ENCODE data around the gene RPL35. TPM values are rescaled to one million over a fixed set of nuclear protein-coding genes. Genes with fewer than 3 reads are reported as not detected.

The RPL35 gene
- total RNA-seq, 2 experiments from 2014 or later = 2,220 to 2,231 TPM

- Mint-ChIP-seq H3K27me3 (no peaks in the 10 kb centered on the region), H3K27ac (peak overlapping the region; percentile 29), H3K4me1 (peaks cover 33% of the 10 kb centered on the region), H3K4me3 (peak overlapping the region; percentile 22), H3K9me3 (no peaks in the 10 kb centered on the region), H3K36me3 (peaks cover 46% of the 10 kb centered on the region)
- DNase-seq = no peak
Observed at GRCh38 chr9:124863371-124863871, 1.7 kb upstream of the RPL35 start.

GRCh38 chr9:124860582-124861341 is 995 bp downstream of the RPL35 start:
- H3K9me3 Mint-ChIP-seq = no peaks in the 10 kb centered on the region
- peaks cover 51% of the 10 kb centered on the region for H3K36me3 Mint-ChIP-seq
- peak overlapping the region; percentile 96 for H3K27ac Mint-ChIP-seq
- DNase-seq = no peak
- H3K4me1 Mint-ChIP-seq = peaks cover 36% of the 10 kb centered on the region
- no peaks in the 10 kb centered on the region for H3K27me3 Mint-ChIP-seq
- peak overlapping the region; percentile 91 for H3K4me3 Mint-ChIP-seq

- H3K4me3 Mint-ChIP-seq = peak overlapping the region; percentile 91
Observed at GRCh38 chr9:124859803-124860581, 1.8 kb downstream of the RPL35 start.

GRCh38 chr9:124858330-124859046 is 3.3 kb downstream of the RPL35 start:
- DNase-seq = no peak
- peaks cover 33% of the 10 kb centered on the region for H3K4me1 Mint-ChIP-seq
- H3K36me3 Mint-ChIP-seq = peaks cover 51% of the 10 kb centered on the region
- peak overlapping the region; percentile 45 for H3K27ac Mint-ChIP-seq
- H3K9me3 Mint-ChIP-seq = no peaks in the 10 kb centered on the region
- no peaks in the 10 kb centered on the region for H3K27me3 Mint-ChIP-seq
- H3K4me3 Mint-ChIP-seq = peak overlapping the region; percentile 91

More at GRCh38 chr9:124859803-124860581, 1.8 kb downstream of the RPL35 start:
- Mint-ChIP-seq H3K4me1 (peaks cover 36% of the 10 kb centered on the region), H3K27ac (peak overlapping the region; percentile 96), H3K9me3 (no peaks in the 10 kb centered on the region), H3K36me3 (peaks cover 51% of the 10 kb centered on the region), H3K27me3 (no peaks in the 10 kb centered on the region)
- DNase-seq = no peak

GRCh38 chr9:124857533-124858162 is 4.1 kb downstream of the RPL35 start:
- Mint-ChIP-seq H3K9me3 (no peaks in the 10 kb centered on the region), H3K4me1 (peaks cover 34% of the 10 kb centered on the region), H3K4me3 (peak overlapping the region; percentile 53), H3K36me3 (peaks cover 51% of the 10 kb centered on the region), H3K27ac (peak overlapping the region; percentile 63), H3K27me3 (no peaks in the 10 kb centered on the region)
- no peak for DNase-seq

- Mint-ChIP-seq H3K36me3 (peaks cover 45% of the 10 kb centered on the region), H3K27me3 (peaks cover 4% of the 10 kb centered on the region), H3K9me3 (no peaks in the 10 kb centered on the region), H3K4me1 (peaks cover 37% of the 10 kb centered on the region), H3K4me3 (no peak overlapping the region), H3K27ac (no peak overlapping the region)
- DNase-seq = no peak
Observed at GRCh38 chr9:124855944-124856765, 5.6 kb downstream of the RPL35 start.

- H3K27me3 Mint-ChIP-seq = peaks cover 7% of the 10 kb centered on the region
- peaks cover 39% of the 10 kb centered on the region for H3K36me3 Mint-ChIP-seq
- H3K4me3 Mint-ChIP-seq = no peak overlapping the region
- no peaks in the 10 kb centered on the region for H3K9me3 Mint-ChIP-seq
- no peak for DNase-seq
- H3K27ac Mint-ChIP-seq = no peak overlapping the region
- peaks cover 36% of the 10 kb centered on the region for H3K4me1 Mint-ChIP-seq
Observed at GRCh38 chr9:124855566-124855943, 6.2 kb downstream of the RPL35 start.

- H3K27me3 Mint-ChIP-seq = peaks cover 7% of the 10 kb centered on the region
- H3K4me1 Mint-ChIP-seq = peaks cover 29% of the 10 kb centered on the region
- no peak overlapping the region for H3K4me3 Mint-ChIP-seq
- H3K9me3 Mint-ChIP-seq = no peaks in the 10 kb centered on the region
- no peak for DNase-seq
- H3K36me3 Mint-ChIP-seq = peaks cover 32% of the 10 kb centered on the region
- no peak overlapping the region for H3K27ac Mint-ChIP-seq
Observed at GRCh38 chr9:124854822-124855221, 6.9 kb downstream of the RPL35 start.

GRCh38 chr9:124854161-124854560 is 7.6 kb downstream of the RPL35 start:
- peaks cover 25% of the 10 kb centered on the region for H3K36me3 Mint-ChIP-seq
- DNase-seq = no peak
- no peaks in the 10 kb centered on the region for H3K9me3 Mint-ChIP-seq
- H3K27ac Mint-ChIP-seq = no peak overlapping the region
- no peak overlapping the region for H3K4me3 Mint-ChIP-seq
- peaks cover 7% of the 10 kb centered on the region for H3K27me3 Mint-ChIP-seq
- H3K4me1 Mint-ChIP-seq = peaks cover 22% of the 10 kb centered on the region

GRCh38 chr9:124853605-124854143 is 8.1 kb downstream of the RPL35 start:
- Mint-ChIP-seq H3K4me1 (peaks cover 19% of the 10 kb centered on the region), H3K27ac (no peak overlapping the region), H3K9me3 (no peaks in the 10 kb centered on the region), H3K27me3 (peaks cover 10% of the 10 kb centered on the region), H3K4me3 (no peak overlapping the region), H3K36me3 (peaks cover 20% of the 10 kb centered on the region)
- DNase-seq = no peak

- H3K4me1 Mint-ChIP-seq = peaks cover 16% of the 10 kb centered on the region
- H3K9me3 Mint-ChIP-seq = no peaks in the 10 kb centered on the region
- no peak within 1 kb of the TSS for H3K27ac Mint-ChIP-seq
- H3K27me3 Mint-ChIP-seq = peaks cover 16% of the 10 kb centered on the region
- peak within 1 kb of the TSS; percentile 71 for H3K4me3 Mint-ChIP-seq
- peaks cover 13% of the 10 kb centered on the region for H3K36me3 Mint-ChIP-seq
- peak; percentile 86 for DNase-seq
Observed at GRCh38 chr9:124852829-124853531, 8.8 kb downstream of the RPL35 start, which contains the start of gene WDR38. WDR38 (plus strand) TSS chr9:124853460; CDS start chr9:124853532, 72 bp downstream.

GRCh38 chr9:124852121-124852828 is 9.5 kb downstream of the RPL35 start:
- peaks cover 10% of the 10 kb centered on the region for H3K4me1 Mint-ChIP-seq
- H3K27me3 Mint-ChIP-seq = peaks cover 20% of the 10 kb centered on the region
- no peak overlapping the region for H3K27ac Mint-ChIP-seq
- H3K4me3 Mint-ChIP-seq = no peak overlapping the region
- H3K36me3 Mint-ChIP-seq = peaks cover 6% of the 10 kb centered on the region
- H3K9me3 Mint-ChIP-seq = no peaks in the 10 kb centered on the region
- no peak for DNase-seq

- Mint-ChIP-seq H3K9me3 (no peaks in the 10 kb centered on the region), H3K36me3 (no peaks in the 10 kb centered on the region), H3K4me1 (peaks cover 6% of the 10 kb centered on the region), H3K4me3 (no peak overlapping the region), H3K27ac (no peak overlapping the region), H3K27me3 (peaks cover 24% of the 10 kb centered on the region)
- DNase-seq = no peak
Observed at GRCh38 chr9:124849801-124850200, 12.0 kb downstream of the RPL35 start.
